NCI-H748 (cell line): ENCODE measurements around the gene CALM1.

ENCODE experiments used
- DNase-seq: peaks from one replicate; lab custom pipeline; 2025; ENCODE audit not compliant: unreplicated experiment; lab: John Stamatoyannopoulos, UW

The CALM1 gene

DNA sequence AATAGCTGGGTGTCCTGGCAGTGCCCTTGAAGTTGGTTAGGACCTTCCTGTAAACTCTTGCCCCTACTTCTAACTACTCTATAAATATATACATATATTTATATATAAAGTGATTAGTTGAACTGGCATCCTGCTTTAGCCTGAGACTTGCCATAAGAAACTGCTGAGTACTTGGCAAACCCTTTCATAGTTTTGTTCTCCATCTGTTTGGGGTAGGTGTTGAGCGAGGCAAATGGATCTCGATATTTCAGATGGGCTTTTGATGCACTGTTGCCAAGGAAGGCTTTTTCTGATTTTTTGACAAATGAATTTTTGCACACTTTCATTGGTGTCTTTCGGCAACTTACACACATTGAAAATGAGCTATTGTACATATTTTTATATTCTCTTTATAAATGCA, 10.4 kb downstream of the CALM1 start:
- DNase-seq, result no peak

DNA sequence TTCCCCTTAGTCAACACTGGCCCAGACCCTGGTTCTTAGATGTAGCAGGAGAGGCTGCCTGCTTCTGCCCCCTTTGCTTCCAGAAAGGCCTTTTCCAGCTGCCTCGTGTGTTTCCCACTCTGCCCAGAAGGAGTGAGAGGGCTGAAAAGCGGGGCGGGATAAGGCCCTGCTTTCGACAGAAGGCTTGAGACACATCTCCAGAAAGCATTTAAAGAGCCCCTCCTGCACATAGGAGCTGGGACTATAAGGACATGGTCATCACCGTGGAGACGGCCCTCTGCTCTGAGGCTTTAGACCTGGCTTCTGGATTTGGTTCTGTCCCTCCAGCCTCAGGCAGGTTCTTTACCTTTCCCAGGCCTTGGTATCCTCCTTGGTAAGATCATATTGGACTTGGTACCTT, 11.9 kb downstream of the CALM1 start:
- no peak for DNase-seq

DNA sequence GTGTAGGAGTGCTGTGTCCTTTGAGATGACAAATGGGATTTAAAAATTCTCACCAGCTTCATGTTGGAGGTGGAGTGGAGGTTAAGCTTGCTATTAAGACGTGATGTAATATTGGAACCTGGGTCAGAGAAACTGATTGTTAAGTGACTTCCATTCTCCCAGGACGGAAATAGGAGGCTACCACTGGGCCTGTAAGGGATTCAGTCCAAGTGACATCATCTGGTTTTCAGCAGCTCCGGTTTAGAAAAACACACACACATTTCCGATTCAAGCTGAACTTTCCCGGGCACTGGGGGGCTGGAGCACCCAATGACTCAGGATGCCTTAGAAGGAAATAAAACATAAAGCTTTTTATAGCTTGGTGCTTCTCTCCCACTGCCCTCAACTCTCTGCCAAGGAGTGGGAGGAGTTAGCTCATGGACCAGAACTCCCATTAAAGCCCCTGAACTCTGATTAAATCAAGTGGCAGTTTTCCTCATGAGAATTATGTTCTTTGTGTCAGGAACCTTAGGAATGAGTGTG, 12.4 kb downstream of the CALM1 start:
- DNase-seq, result no peak

GRCh38 chr14:90412058-90412457, 15.2 kb downstream of the CALM1 start:
- no peak for DNase-seq

GRCh38 chr14:90416720-90417119, 19.9 kb downstream of the CALM1 start:
- DNase-seq, result no peak

DNA sequence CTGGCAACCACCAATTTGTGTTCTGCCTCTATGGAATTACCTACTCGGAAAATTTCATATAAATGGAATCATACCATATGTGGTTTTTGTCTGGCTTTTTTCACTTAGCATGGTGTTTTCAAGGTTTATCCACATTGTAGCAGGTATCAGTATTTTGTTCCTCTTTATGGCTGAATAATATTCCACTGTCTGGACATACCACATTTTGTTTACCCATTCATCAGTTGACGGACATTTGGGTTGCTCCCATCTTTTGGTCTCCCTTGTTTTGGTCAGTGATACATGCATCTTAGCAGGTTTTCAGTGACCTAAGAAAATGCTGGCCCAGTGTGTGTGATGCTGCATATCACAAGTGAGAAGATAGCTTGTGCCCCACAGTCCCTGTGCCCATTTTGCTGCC, 21.2 kb downstream of the CALM1 start:
- no peak for DNase-seq

DNA sequence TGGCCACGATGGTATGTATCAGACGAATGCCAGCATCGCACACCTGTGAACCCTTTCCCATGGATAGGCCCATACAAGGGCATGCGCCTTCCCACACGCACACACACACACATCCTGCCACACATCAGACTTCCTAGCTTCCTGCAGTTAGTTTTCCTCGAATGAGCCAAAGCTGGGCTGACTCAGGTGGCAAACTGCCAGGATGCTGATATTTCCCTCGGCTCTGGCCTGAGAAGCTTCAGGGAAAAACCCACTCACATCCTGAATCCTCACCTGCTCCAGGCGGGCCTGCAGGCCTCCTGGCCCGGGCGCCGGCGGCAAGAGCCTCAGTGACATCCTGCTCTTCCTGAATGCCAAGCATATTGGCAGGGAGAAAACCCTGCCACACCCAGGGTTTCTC, 22.4 kb downstream of the CALM1 start:
- DNase-seq, result no peak

- no peak for DNase-seq
Measured at GRCh38 chr14:90421001-90421631, 24.3 kb downstream of the CALM1 start.

DNA sequence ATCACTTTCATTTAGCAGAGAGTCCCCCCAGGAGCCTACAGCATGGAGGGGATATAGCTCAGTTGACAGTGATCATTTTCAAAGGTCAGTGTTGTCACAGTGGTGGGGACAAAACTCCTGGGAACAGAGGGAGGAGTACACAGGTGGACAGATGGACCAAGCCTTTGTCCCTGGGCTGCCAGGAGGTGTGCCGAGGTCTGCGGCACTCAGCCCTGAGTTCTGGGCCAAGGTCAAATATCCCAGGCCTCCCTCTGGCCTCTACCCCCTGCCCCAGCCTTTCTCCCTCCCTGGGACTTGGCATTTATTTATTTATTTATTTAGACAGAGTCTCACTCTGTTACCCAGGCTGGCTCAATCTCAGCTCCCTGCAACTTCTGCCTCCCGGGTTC, 24.8 kb downstream of the CALM1 start:
- DNase-seq, result no peak

DNA sequence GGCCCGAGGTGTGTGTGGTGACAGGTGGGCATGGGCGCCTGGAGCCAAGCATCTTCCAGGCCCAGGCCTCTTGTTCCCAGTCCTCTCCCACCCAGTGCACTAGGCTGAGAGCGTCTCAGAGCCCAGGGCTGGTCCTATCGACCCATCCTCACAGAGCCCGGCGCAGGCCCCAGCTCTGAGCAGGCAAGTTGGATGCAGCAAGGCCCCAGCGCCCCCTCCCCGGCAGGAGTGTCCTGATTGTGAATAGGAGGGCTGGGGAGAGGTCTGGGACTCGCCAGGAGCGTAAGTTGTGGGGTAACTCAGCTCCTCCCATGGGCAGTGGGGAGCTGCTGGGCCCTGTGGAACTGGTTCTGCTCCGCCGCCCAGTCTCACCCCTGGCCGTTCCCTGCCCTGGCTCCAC, 26.3 kb downstream of the CALM1 start:
- no peak for DNase-seq

DNA sequence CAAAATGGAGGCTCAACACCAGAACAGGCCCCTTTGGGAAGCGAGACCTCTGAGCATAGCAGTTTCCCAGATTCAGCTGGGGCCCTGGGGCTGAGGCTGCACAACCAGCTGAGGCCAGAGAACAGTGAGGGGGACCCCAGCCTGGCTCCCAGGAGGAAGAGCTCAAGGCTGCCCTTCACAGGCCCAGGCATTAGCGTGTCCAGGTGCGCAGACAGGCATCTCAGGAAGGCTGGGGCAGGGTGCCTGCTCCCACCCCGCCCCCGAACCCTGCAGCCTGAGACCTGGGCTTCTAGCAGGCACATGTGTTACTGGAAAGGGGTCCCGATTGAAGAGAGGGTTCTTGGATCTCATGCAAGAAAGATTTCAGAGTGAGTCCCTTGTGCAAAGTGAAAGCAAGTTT, 27.2 kb downstream of the CALM1 start:
- DNase-seq, result no peak

GRCh38 chr14:90424686-90425372, 28.0 kb downstream of the CALM1 start:
- DNase-seq, result no peak

GRCh38 chr14:90425373-90425879, 28.6 kb downstream of the CALM1 start:
- DNase-seq, result no peak

DNA sequence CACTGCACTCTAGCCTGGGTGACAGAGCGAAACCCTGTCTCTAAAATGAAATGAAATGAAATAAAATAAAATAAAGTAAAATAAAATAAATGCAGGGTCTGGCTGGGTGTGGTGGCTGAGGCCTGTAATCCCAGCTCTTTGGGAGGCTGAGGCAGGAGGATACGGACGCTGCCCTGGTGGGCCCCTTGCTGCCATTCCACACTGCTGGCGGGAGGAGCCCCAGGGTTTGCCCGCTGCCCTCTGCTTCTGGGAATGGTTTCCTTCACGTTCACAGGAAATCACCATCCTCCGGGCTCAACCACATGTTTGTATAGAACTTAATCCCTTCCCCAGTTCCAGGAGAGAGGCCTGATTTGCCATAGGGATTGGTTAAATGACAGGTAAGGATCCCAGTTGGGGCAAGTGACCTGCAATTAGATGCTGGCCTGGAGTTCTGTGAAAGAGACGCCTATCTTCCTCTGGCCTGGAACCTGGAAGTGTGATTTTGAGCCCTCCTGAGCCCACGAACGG, 29.3 kb downstream of the CALM1 start:
- no peak for DNase-seq

DNA sequence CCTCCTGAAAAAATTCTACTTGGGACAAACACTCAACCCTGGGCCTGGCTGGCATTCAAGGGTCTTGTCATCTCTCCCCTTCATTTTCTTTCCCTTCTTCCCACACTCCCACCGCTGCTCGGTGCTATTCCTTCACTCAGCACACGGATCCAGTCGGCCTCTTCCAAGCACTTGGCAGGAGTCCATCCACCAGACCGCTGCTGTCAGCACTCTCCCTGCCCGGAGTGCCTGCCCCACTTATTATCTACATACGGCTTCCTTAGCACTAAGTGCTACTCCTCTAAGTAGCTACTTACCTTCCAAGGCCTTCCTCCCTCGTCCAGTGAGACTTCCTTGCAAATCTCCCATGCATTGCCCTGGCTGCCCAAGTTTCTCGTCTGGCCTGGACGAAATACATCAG, 29.8 kb downstream of the CALM1 start:
- DNase-seq, result no peak

DNA sequence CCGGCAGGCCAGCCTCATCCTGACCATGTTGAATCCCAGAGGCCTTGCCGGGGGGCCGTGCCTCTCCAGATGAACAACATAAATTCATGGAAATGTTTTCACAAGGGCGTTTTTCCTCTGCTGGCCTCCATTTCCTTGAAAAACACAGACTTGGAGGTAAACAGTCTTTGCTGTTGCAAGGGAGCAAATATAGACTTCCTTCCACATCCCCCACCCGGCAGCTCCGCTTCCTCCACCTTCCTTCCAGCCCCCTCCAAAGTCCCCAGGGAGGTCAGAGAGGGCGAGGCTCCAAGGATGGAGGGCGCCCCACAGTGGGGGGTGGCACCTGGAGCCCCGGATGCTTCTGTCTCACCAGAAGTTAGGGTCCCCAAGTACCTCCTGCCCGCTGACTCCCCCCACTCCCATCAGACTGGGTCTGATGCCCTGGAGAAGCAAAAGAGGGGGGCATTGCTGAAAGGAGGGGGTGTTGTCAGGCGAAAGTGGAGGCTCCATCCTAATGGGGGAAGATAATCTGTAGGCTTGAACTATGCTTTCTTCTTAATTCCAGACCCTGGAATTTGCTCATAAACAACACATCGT, 31.1 kb downstream of the CALM1 start:
- DNase-seq, result no peak

- no peak for DNase-seq
Measured at GRCh38 chr14:90428676-90429075, 31.8 kb downstream of the CALM1 start.

- no peak for DNase-seq
Measured at GRCh38 chr14:90429236-90429635, 32.4 kb downstream of the CALM1 start.

DNA sequence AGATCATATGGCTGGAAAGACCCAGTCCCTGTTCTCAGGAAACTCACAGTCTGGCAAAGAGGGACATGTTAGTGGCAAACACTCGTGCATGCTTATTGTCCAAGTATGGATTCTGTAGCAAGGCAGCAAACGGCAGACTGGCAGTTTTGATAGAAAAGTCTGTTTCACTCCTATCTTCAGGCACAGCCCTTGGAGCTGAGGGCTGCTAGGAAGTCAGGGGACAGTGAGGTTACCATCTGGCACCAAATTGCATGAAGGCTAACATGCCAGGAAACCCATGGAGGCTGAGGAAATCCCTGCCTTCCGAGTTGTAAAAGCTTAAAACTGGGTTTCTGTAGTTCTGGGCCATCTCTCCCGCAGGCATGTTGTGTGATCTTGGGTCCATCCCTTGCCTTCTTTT, 32.9 kb downstream of the CALM1 start:
- DNase-seq, result no peak

DNA sequence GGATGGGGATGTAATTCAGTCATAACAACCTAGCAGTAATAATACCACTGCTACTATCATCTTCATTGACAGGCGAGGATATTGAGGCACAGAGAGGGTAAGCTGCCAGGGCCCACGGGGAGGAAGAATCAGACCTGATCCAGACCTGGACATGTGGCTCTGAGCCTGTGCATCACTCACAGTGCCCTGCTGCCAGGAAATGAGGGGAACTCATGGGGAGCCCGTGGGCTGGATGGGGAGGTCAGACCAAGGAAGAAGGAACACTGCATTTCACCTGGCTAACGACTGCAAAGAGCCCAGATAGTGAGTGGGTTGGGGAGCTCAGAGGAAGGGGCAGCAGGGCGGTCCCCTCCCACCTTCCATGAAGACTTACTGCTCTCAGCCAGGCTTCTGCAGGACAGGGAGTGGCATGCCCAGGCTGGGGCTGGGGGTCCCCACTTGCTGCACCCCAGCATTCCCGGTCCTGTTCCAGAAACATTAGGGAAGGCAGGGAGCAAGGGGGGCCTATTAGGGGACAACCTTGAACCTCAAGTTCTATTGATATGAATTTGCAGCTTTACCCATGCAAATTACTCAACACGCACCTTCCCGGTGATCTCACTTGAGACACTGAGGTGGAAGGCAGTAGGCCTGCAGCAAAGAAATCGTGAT, 37.7 kb downstream of the CALM1 start:
- DNase-seq, result no peak

DNA sequence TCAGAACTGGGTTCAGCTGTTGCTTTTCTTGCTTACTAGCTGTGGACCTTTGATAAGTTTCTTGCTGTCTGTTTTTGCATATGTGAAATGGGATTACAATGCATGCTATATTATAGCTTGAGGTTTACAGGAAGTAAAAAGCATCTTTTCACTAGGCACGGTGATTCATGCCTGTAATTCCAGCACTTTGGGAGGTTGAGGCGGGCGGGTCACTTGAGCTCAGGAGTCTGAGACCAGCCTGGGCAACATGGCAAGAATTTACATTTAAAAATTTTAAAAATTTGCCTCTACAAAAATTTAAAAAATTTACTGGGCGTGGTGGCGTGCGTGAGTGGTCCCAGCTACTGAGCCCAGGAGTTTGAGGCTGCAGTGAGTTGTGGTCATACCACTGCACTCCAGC, 42.0 kb downstream of the CALM1 start:
- no peak for DNase-seq

DNA sequence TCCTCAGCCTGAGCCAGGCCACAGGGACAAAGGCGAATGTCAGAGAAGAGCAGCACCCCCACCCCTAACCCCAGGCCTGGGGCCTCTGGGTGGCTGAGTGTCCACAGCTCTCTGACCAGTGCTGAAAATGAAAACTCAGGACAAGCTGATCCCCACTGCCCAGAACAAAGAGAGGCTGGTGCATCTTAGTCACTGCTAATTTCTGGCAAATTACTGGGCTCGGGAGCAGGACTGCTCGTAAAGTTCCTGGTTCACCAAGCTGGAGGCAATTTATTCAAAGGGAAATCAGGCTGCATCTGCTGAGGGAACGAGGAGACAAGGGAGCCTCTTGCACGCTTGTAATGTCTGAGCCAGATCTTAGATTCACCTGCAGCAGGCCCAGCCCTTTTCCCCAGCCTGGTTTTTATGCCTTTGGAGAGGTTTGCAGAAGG, 43.2 kb downstream of the CALM1 start:
- DNase-seq, result no peak
